ENCODE measurements around the gene ANKRD6.
A peak's percentile ranks its signal among the peaks of the same experiment; 100 is the strongest.

ANKRD6 gene

GRCh38 chr6:89657445-89658158, 224.7 kb downstream of the ANKRD6 start:
- DNase-seq (ENCODE audit: low spot score): no peak

GRCh38 chr6:89660981-89661380, 228.0 kb downstream of the ANKRD6 start:
- DNase-seq (ENCODE audit: low spot score): no peak

GRCh38 chr6:89661559-89661958, 228.6 kb downstream of the ANKRD6 start:
- no peak for DNase-seq (ENCODE audit: low spot score)

GRCh38 chr6:89662659-89663223, 229.8 kb downstream of the ANKRD6 start:
- DNase-seq (ENCODE audit: low spot score): no peak

GRCh38 chr6:89667872-89668556, 235.1 kb downstream of the ANKRD6 start:
- DNase-seq (ENCODE audit: low spot score): no peak

GRCh38 chr6:89669002-89669401, 236.1 kb downstream of the ANKRD6 start:
- no peak for DNase-seq (ENCODE audit: low spot score)

GRCh38 chr6:89670935-89671565, 238.1 kb downstream of the ANKRD6 start:
- DNase-seq (ENCODE audit: low spot score): no peak

- peak; percentile 30 for DNase-seq (ENCODE audit: low spot score)
These were observed 243.2 kb downstream of the ANKRD6 start for GRCh38 chr6:89675949-89676748.

- no peak for DNase-seq (ENCODE audit: low spot score)
These were observed 245.6 kb downstream of the ANKRD6 start for GRCh38 chr6:89678531-89678930.

- no peak for DNase-seq (ENCODE audit: low spot score)
These were observed 246.5 kb downstream of the ANKRD6 start for GRCh38 chr6:89679215-89680120.

GRCh38 chr6:89680150-89680549, 247.2 kb downstream of the ANKRD6 start:
- peak; percentile 46 for DNase-seq (ENCODE audit: low spot score)

GRCh38 chr6:89680551-89680950, 247.6 kb downstream of the ANKRD6 start:
- DNase-seq (ENCODE audit: low spot score): no peak

GRCh38 chr6:89681983-89682564, 249.1 kb downstream of the ANKRD6 start:
- DNase-seq (ENCODE audit: low spot score): no peak

- no peak for DNase-seq (ENCODE audit: low spot score)
These were observed 250.0 kb downstream of the ANKRD6 start for GRCh38 chr6:89682991-89683390.

Measured in hematopoietic multipotent progenitor cell treated with erythropoietin and hydrocortisone succinate and interleukin-3 and kit ligand, for 15 days (in vitro differentiated cells).